K562 (cell line): ENCODE measurements around the gene AGXT. TPM values are rescaled to one million over a fixed set of nuclear protein-coding genes. Genes with fewer than 3 reads are reported as not detected.

ENCODE experiments used
- ATAC-seq: fragments of 200-7000 bp; cut with Tn5 transposase; 3 replicates; pipeline ENCODE4 v1.9.1; 2020; ENCODE audit warnings: moderate library complexity
- BruUV-seq: library from RNA; stranded (reverse); fragments of 400-500 nt; replicated peaks from 2 replicates; lab custom pipeline; 2021; lab: Mats Ljungman, UMichigan
- CTCF ChIA-PET: fragments of 300-600 bp; formaldehyde crosslinking; extraction: SDS; loops from one replicate; lab custom pipeline; 2021; ENCODE audit warnings: low intra/inter-chr PET ratio; lab: Yijun Ruan, JAX
- POLR2A ChIA-PET: fragments of 300-600, 350-650 bp; sonication (Branson Sonifier 250); formaldehyde crosslinking; extraction: SDS; loops from one replicate; lab custom pipeline; 2021; ENCODE audit warnings: antibody characterized with exemption, inconsistent platforms; lab: Yijun Ruan, JAX
- DNase-seq, 4 experiments: peaks; one replicate each; pipeline versions ENCODE4 v3.0.0 to v3.0.0-alpha.2; 2011 to 2018; ENCODE audit warnings: low spot score in 3 of 4, mixed read lengths in 3 of 4; ENCODE audit errors: extremely low read depth in 1 of 4
- FAIRE-seq: peaks from 2 replicates; lab custom pipeline; 2011; peaks lifted over from hg19 to GRCh38; lab: Jason Lieb, UNC
- H2AFZ ChIP-seq: 2 replicates; pipeline ENCODE4 v1.6.0; 2011; ENCODE audit warnings: low read depth, low read length, control low read depth, inconsistent platforms
- H3K27ac ChIP-seq: fragments of 200-600 bp; 3 replicates; pipeline ENCODE4 v1.8.0; 2011; ENCODE audit warnings: low read depth, mild to moderate bottlenecking, control low read depth, inconsistent platforms, low read length, moderate library complexity, mixed read lengths; ENCODE audit errors: extremely low read depth
- H3K27me3 ChIP-seq, 2 experiments: fragments of 300-600 bp in 1 of 2; 2 replicates in 1 of 2; 3 replicates in 1 of 2; pipeline versions ENCODE4 v1.6.0 to v1.8.0; 2011; ENCODE audit warnings: inconsistent platforms in 2 of 2, low read length in 2 of 2, mild to moderate bottlenecking in 1 of 2, mixed read lengths in 1 of 2, moderate library complexity in 1 of 2; ENCODE audit not compliant: control insufficient read depth in 2 of 2, insufficient read depth in 2 of 2
- H3K36me3 ChIP-seq: fragments of 300-600 bp; 3 replicates; pipeline ENCODE4 v1.8.0; 2011; ENCODE audit warnings: mild to moderate bottlenecking, low read length, inconsistent platforms; ENCODE audit not compliant: control insufficient read depth, insufficient read depth
- H3K4me1 ChIP-seq, 2 experiments: fragments of 200-600 bp in 1 of 2; replicated peaks in 1 of 2; 2 replicates in 1 of 2; 3 replicates in 1 of 2; pipeline versions ENCODE4 v1.5.1 to v1.8.0; 2011; ENCODE audit warnings: inconsistent platforms in 2 of 2, low read length in 2 of 2, mild to moderate bottlenecking in 1 of 2, mixed read lengths in 1 of 2, moderate library complexity in 1 of 2; ENCODE audit not compliant: control insufficient read depth in 2 of 2, insufficient read depth in 2 of 2
- H3K4me2 ChIP-seq: 2 replicates; pipeline ENCODE4 v1.6.1; 2011; ENCODE audit warnings: low read length, control low read depth, inconsistent platforms, mixed read lengths; ENCODE audit not compliant: insufficient read depth
- H3K4me3 ChIP-seq: fragments of 200-600 bp; sonication (generic), shearing (Covaris generic); 2 replicates; pipeline ENCODE4 v1.5.1; 2016; ENCODE audit warnings: control low read depth, inconsistent platforms
- H3K79me2 ChIP-seq: fragments of 200-600 bp; 3 replicates; pipeline ENCODE4 v1.8.0; 2011; ENCODE audit warnings: low read length, inconsistent platforms; ENCODE audit not compliant: control insufficient read depth, insufficient read depth
- H3K9ac ChIP-seq, 2 experiments: 2 replicates each; pipeline versions ENCODE4 v1.6.0 to v1.6.1; 2011; ENCODE audit warnings: low read depth in 2 of 2, low read length in 2 of 2, control low read depth in 1 of 2, inconsistent platforms in 1 of 2, mild to moderate bottlenecking in 1 of 2, mixed read lengths in 1 of 2; ENCODE audit not compliant: insufficient read depth in 1 of 2
- H3K9me1 ChIP-seq: one replicate; pipeline ENCODE4 v1.6.0; 2011; ENCODE audit warnings: inconsistent platforms, mild to moderate bottlenecking, low read length, moderate library complexity; ENCODE audit not compliant: control insufficient read depth, insufficient read depth
- H3K9me3 ChIP-seq: replicated peaks from 2 replicates; pipeline ENCODE4 v1.5.1; 2011; ENCODE audit warnings: low read depth, low read length, inconsistent platforms; ENCODE audit not compliant: control insufficient read depth, insufficient read depth
- H4K20me1 ChIP-seq: replicated peaks from 2 replicates; pipeline ENCODE4 v1.6.1; 2011; ENCODE audit warnings: low read length, inconsistent platforms, mixed read lengths; ENCODE audit not compliant: control insufficient read depth, insufficient read depth
- E4F1 ChIP-seq: fragments of 250-450 bp; sonication (Bioruptor Pico); IDR thresholded peaks from 2 replicates; pipeline ENCODE4 v1.5.0; 2021; ENCODE audit warnings: mild to moderate bottlenecking, borderline replicate concordance
- GMEB1 ChIP-seq: fragments of 250-450 bp; sonication (Bioruptor Pico); IDR thresholded peaks from 2 replicates; pipeline ENCODE4 v1.4.0; 2020; ENCODE audit warnings: mild to moderate bottlenecking
- GTF2A2 ChIP-seq: IDR thresholded peaks from 2 replicates; pipeline ENCODE4 v1.6.1; 2016; ENCODE audit warnings: mild to moderate bottlenecking, missing genetic modification characterization, missing compliant biosample characterization
- ID3 ChIP-seq, 2 experiments: fragments of 250-450 bp in 1 of 2; fragments of 450-650 bp in 1 of 2; sonication (Bioruptor Pico) in 1 of 2; IDR thresholded peaks; 2 replicates each; pipeline versions ENCODE4 v1.6.1 to v1.8.0; 2016 to 2021; ENCODE audit warnings: mild to moderate bottlenecking in 2 of 2, moderate library complexity in 2 of 2, missing compliant biosample characterization in 1 of 2, missing genetic modification characterization in 1 of 2
- NEUROD1 ChIP-seq: fragments of 150-350 bp; IDR thresholded peaks from 2 replicates; pipeline ENCODE4 v1.6.1; 2014; ENCODE audit warnings: borderline replicate concordance, low read length, low read depth; ENCODE audit not compliant: partially characterized antibody
- NR3C1 ChIP-seq: sonication (generic); formaldehyde crosslinking; IDR thresholded peaks from 2 replicates; pipeline ENCODE4 v1.8.1; 2022; ENCODE audit warnings: missing genetic modification reagents
- TGIF2 ChIP-seq: sonication (generic); formaldehyde crosslinking; IDR thresholded peaks from 2 replicates; pipeline ENCODE4 v1.8.1; 2022; ENCODE audit warnings: mild to moderate bottlenecking, missing genetic modification reagents, moderate library complexity
- ZNF212 ChIP-seq: fragments of 450-650 bp; formaldehyde crosslinking; IDR thresholded peaks from 2 replicates; pipeline ENCODE4 v1.4.0; 2020; ENCODE audit warnings: mild to moderate bottlenecking
- ZNF407 ChIP-seq: fragments of 450-650 bp; IDR thresholded peaks from 2 replicates; pipeline ENCODE4 v1.6.1; 2016; ENCODE audit warnings: low read depth
- WGBS: fragments of 100-300 bp; shearing (Covaris generic); methylation state at CpG from one replicate; pipeline ENCODE4 v1.1.6; 2016; ENCODE audit warnings: low coverage, mixed read lengths; ENCODE audit not compliant: insufficient coverage; ENCODE audit errors: missing lambda C conversion rate; 5-methylcytosine and 5-hydroxymethylcytosine counted together
- in situ Hi-C: fragments of 300-500 bp; cut with MboI; formaldehyde crosslinking; loops from 4 replicates; pipeline ENCODE4 v1.15.0; 2018; ENCODE audit warnings: inconsistent platforms, mixed read lengths
- intact Hi-C: fragments of 100-400 bp; cut with micrococcal nuclease; formaldehyde crosslinking; loops from 2 replicates; pipeline ENCODE4 v1.14.2; 2022
- polyA plus RNA-seq, 8 experiments: library from polyadenylated mRNA; depleted of rRNA in 4 of 8; stranded (reverse) in 5 of 8; unstranded in 3 of 8; fragments of >200 nt; fragmentation: Nextera tagmentation in 2 of 8; fragmentation: Illumina TruSeq in 1 of 8; extraction: Ambion mirVana in 2 of 8; extraction: Trizol in 1 of 8; gene quantifications; 2 replicates each; pipeline versions ENCODE4 v1.2.1 to v1.2.3, GENCODE V29; 2011 to 2014; ENCODE audit warnings: inconsistent platforms in 1 of 8, missing spikeins in 1 of 8
- total RNA-seq, 7 experiments: library from RNA; depleted of rRNA in 6 of 7; stranded (reverse); fragments of >200 nt in 6 of 7; fragmentation: Illumina TruSeq in 2 of 7; extraction: Trizol in 2 of 7; gene quantifications; 2 replicates each; pipeline versions ENCODE4 v1.2.1 to v1.2.3, GENCODE V29; 2011 to 2021; ENCODE audit warnings: low replicate concordance in 1 of 7

Gene AGXT
- total and polyA plus RNA-seq, 9 of the 15 experiments (the other 6 are each of a cell fraction or from before 2014, with no cell fraction given): 0.18 TPM; not detected in 8

- 0% methylated on average over 3 of the region's 7 CpGs for WGBS
- TF ChIP-seq GTF2A2 (tag) (no peak), ZNF407 (no peak), E4F1 (CRISPR knock-in tag) (no peak), NEUROD1 (no peak), ID3 (CRISPR knock-in tag; IDR thresholded peaks at IDR 0.05) (no peak), ID3 (tag; IDR thresholded peaks at IDR 0.05) (no peak), GMEB1 (CRISPR knock-in tag) (no peak), NR3C1 (CRISPR knock-in tag) (no peak), ZNF212 (CRISPR knock-in tag) (no peak), TGIF2 (CRISPR knock-in tag) (no peak)
Measured at GRCh38 chr2:240896394-240896793, 27.8 kb downstream of the AGXT start.

More at GRCh38 chr2:240896394-240896793, 27.8 kb downstream of the AGXT start:
- in situ Hi-C loops (no loop called here), intact Hi-C loops (no loop called here)
- H3K4me2 ChIP-seq: no peak overlapping the region
- no peak overlapping the region for H3K9ac ChIP-seq
- no peak for ATAC-seq
- CTCF ChIA-PET: no interaction called here
- peaks cover 0 to 7% of the 10 kb centered on the region in 2 experiments; a peak in 2 of 5 replicates for H3K4me1 ChIP-seq
- H3K79me2 ChIP-seq: no peaks in the 10 kb centered on the region
- peaks cover 0 to 37% of the 10 kb centered on the region in 2 experiments; a peak in 3 of 5 replicates for H3K27me3 ChIP-seq
- FAIRE-seq: no peak
- H3K4me3 ChIP-seq: no peak overlapping the region
- H4K20me1 ChIP-seq: 0 out of 2 replicates have a peak, but pooled peaks cover 7% of the 10 kb centered on the region
- no peak for DNase-seq
- no peaks in the 10 kb centered on the region for H3K9me1 ChIP-seq
- BruUV-seq: no TSS peak
- no peak overlapping the region for H2AFZ ChIP-seq
- no peaks in the 10 kb centered on the region for H3K36me3 ChIP-seq
- POLR2A ChIA-PET: interaction anchor here (0.6 kb wide), 1 partner anchor 31 kb away, joined by 3 read pairs; no protein-coding TSS in a partner anchor
- H3K9me3 ChIP-seq: no peaks in the 10 kb centered on the region
- H3K27ac ChIP-seq: no peak overlapping the region
